Measurements from ENCODE around the gene NFE2L3.

GRCh38 chr7:26193432-26194207, 41.6 kb downstream of the NFE2L3 start:
- no peak for TF ChIP-seq ZNF274 (IDR thresholded peaks at IDR 0.05; ENCODE audit: low read depth, low read length)
- no peak for TF ChIP-seq YY1 (IDR thresholded peaks at IDR 0.05; ENCODE audit: insufficient read depth, insufficient read length)
- TF ChIP-seq SUZ12 (IDR thresholded peaks at IDR 0.05; ENCODE audit: extremely low read depth, insufficient read depth, insufficient read length), result no peak

All from NT2/D1 (cell line).